ENCODE data around the gene DMAC1.

Gene DMAC1

DNA sequence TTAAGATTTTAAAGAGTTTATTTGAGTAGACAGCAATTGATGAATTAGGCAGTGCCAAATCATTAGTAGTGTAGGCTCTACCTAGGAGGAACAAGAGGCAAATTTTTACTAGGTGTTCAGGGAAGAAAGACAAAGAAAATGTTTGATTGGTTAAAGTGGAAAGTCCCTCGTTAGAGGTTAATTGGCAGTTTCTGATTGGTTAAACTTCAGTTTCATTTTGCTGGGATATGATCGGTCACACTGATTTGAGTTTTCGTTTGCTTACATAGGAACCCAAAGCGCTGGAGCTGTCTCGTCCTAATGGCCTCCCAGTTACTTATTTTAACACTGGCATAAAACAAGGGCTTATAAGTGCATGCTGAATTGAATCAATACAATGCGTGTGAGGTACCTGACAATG is 15.1 kb downstream of the DMAC1 start:
- H3K27me3 ChIP-seq (ENCODE audit: control insufficient read depth, insufficient read depth, low read length), result no peaks in the 10 kb centered on the region
- H3K9ac ChIP-seq (ENCODE audit: low read depth, low read length), result no peak overlapping the region
- peaks cover 19% of the 10 kb centered on the region for H3K36me3 ChIP-seq (ENCODE audit: control insufficient read depth, insufficient read depth, low read length)
- no peak overlapping the region for H3K27ac ChIP-seq (ENCODE audit: low read depth, low read length)
- peaks cover 9% of the 10 kb centered on the region; the same call in 1 of the 2 replicates for H3K4me1 ChIP-seq (ENCODE audit: control insufficient read depth, insufficient read depth, low read length)
- H3K4me3 ChIP-seq (ENCODE audit: low read depth, low read length), result no peak overlapping the region
- H3K9me3 ChIP-seq (ENCODE audit: control insufficient read depth, insufficient read depth, low read length), result no peaks in the 10 kb centered on the region

DNA sequence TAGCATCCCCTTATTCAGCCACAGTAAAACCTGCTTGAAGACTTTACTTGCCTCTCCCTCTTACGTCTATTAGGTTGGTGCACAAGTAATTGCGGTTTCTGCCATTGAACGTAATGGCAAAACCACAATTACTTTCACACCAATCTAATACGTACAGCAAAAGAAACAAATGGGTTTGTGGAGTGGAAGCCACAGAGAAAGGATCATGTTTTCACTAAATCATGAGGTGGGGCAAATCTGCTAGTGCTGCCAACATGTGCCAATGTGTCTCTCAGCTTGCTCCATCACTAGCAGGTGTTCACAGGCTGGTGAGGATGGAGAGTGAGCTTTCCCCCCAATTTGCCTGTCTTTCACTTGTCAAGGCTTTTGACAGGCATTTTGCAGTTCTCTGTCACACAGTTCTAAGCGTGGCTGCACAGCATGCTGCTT is 15.9 kb downstream of the DMAC1 start:
- Histone ChIP-seq H3K4me3 (ENCODE audit: low read depth, low read length) (no peak overlapping the region), H3K9me3 (ENCODE audit: control insufficient read depth, insufficient read depth, low read length) (no peaks in the 10 kb centered on the region), H3K27ac (ENCODE audit: low read depth, low read length) (no peak overlapping the region), H3K36me3 (ENCODE audit: control insufficient read depth, insufficient read depth, low read length) (peaks cover 19% of the 10 kb centered on the region), H3K9ac (ENCODE audit: low read depth, low read length) (no peak overlapping the region), H3K4me1 (ENCODE audit: control insufficient read depth, insufficient read depth, low read length) (peaks cover 9% of the 10 kb centered on the region; the same call in 1 of the 2 replicates), H3K27me3 (ENCODE audit: control insufficient read depth, insufficient read depth, low read length) (no peaks in the 10 kb centered on the region)

DNA sequence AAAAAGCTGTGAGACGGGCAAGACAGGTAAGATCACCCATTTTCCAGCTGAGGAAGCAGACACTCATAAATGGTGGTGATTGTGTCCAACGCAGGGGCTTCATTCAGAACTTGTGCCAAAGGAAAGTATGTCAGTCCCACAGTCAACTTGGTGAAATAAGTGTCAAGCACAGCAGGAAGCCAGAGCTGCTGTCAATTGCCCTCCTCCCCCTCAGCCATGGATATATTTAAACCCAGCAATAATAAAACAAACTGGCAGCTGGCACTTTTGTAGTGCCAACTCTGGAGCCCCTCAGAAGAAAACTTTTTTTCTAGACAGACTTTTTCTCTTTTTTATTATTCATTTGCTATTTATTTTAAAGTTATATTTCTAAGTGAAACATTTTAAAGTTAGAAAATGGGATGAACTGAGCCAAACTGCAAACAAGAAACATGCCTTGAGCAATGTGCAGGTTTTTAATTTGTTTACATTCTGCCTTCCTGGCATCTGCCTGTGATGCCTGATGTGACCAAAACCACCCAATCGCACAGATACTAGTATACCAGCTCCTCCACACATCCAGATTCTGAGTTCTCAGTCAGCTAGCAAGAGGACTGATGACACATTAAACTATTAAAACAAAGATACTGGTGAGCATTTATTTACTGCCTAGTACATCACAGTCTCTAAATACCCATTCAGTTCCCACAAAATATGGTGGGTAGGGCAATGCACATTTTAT is 17.0 kb downstream of the DMAC1 start:
- Histone ChIP-seq H3K9me3 (ENCODE audit: control insufficient read depth, insufficient read depth, low read length) (no peaks in the 10 kb centered on the region), H3K9ac (ENCODE audit: low read depth, low read length) (no peak overlapping the region), H3K27me3 (ENCODE audit: control insufficient read depth, insufficient read depth, low read length) (no peaks in the 10 kb centered on the region), H3K4me3 (ENCODE audit: low read depth, low read length) (no peak overlapping the region), H3K36me3 (ENCODE audit: control insufficient read depth, insufficient read depth, low read length) (peaks cover 16% of the 10 kb centered on the region), H3K4me1 (ENCODE audit: control insufficient read depth, insufficient read depth, low read length) (peaks cover 9% of the 10 kb centered on the region; the same call in 1 of the 2 replicates), H3K27ac (ENCODE audit: low read depth, low read length) (no peak overlapping the region)

DNA sequence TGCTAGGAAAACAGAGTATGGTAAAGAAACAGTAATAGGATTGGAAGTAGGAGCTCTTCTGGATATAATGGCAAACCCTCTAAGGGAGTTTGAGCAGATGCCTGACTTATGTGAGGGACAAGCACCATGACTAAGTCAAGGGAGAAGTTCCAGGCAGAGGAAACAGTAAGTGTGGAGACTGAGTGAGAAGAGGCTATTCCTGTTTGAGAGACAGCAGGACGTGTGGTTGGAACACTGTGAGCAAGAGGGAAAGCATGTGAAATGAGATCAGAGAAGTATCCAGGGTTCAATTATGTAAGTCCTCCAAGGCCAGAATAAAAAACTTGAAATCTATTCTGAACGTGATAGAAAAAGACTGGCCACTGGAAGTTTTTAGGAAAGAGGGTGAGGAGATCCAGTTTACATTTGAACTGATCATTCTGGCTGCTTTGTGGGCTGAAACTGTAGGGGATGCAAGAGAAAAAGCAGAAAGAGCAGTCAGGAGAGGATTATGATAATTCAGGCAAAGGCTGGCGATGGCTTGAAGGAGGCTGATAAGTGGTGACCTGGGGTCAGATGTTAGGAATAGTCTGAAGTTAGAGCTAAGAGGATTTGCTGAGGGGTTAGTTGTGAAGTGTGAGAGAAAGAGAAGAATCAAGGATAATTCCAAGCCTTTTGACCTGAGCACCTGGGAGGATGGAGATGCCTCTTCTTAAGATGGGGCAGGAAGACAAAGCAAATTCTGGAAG is 19.2 kb downstream of the DMAC1 start:
- no peaks in the 10 kb centered on the region for H3K27me3 ChIP-seq (ENCODE audit: control insufficient read depth, insufficient read depth, low read length)
- H3K9ac ChIP-seq (ENCODE audit: low read depth, low read length), result no peak overlapping the region
- no peak overlapping the region for H3K4me3 ChIP-seq (ENCODE audit: low read depth, low read length)
- no peaks in the 10 kb centered on the region for H3K9me3 ChIP-seq (ENCODE audit: control insufficient read depth, insufficient read depth, low read length)
- H3K27ac ChIP-seq (ENCODE audit: low read depth, low read length), result no peak overlapping the region
- peaks cover 9% of the 10 kb centered on the region; the same call in 1 of the 2 replicates for H3K4me1 ChIP-seq (ENCODE audit: control insufficient read depth, insufficient read depth, low read length)
- H3K36me3 ChIP-seq (ENCODE audit: control insufficient read depth, insufficient read depth, low read length), result no peaks in the 10 kb centered on the region

DNA sequence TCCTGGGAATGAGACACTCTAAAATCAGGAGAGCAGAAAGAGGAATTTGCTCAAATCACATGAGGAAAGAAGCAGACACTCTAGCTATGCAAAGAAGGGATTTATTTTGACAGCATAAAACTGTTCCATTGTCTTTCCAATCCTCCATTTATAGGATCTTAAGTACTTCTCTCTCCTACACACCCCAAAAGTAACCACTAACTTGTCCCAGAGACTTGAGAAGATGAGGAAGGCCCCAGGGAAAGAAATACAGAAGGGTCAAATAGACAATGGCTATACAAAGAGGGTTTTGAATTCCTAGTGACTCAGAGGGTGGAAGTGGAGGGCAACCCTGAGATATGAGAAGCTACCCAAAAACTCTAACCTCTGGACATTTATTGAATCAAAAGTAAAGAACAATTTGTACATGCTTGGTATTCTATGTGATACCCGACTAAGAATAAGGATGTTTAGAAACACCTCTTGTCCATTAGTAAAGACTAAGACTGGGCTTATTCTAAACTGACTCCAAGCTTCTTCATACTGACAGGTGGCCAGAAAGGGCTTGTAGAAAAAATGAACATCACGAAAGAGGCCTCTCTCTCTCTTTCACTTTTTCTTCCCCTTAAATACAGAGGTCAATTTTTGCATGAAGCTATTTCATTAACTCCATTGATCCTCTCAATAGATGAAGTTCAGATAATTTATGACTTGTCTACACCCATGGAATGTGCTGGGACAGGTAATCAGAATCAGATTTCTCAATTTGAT is 20.6 kb downstream of the DMAC1 start:
- H3K4me1 ChIP-seq (ENCODE audit: control insufficient read depth, insufficient read depth, low read length), result peaks cover 9% of the 10 kb centered on the region; the same call in 1 of the 2 replicates
- H3K36me3 ChIP-seq (ENCODE audit: control insufficient read depth, insufficient read depth, low read length), result no peaks in the 10 kb centered on the region
- H3K27me3 ChIP-seq (ENCODE audit: control insufficient read depth, insufficient read depth, low read length), result no peaks in the 10 kb centered on the region
- no peaks in the 10 kb centered on the region for H3K9me3 ChIP-seq (ENCODE audit: control insufficient read depth, insufficient read depth, low read length)
- H3K4me3 ChIP-seq (ENCODE audit: low read depth, low read length), result no peak overlapping the region
- H3K27ac ChIP-seq (ENCODE audit: low read depth, low read length), result no peak overlapping the region
- H3K9ac ChIP-seq (ENCODE audit: low read depth, low read length), result no peak overlapping the region

DNA sequence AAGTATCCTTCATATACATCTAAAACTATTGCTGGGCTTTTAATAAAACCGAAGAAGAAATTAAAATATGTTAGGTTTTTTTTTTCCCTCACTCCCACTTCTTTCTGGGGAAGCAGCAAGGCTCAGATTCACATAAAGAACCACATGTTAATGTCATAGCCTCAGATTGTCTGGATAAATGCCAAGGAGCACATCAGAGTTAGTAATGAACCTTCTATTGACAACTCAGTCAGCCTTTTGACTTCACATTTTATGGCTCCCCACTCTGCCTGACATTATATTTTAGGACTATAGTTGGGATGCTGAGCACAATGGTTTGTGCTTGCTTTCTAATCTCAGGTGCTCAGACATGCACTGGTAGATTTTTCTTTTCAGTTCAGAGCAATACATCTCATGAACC is 21.8 kb downstream of the DMAC1 start:
- Histone ChIP-seq H3K9me3 (ENCODE audit: control insufficient read depth, insufficient read depth, low read length) (no peaks in the 10 kb centered on the region), H3K27ac (ENCODE audit: low read depth, low read length) (no peak overlapping the region), H3K4me3 (ENCODE audit: low read depth, low read length) (no peak overlapping the region), H3K36me3 (ENCODE audit: control insufficient read depth, insufficient read depth, low read length) (no peaks in the 10 kb centered on the region), H3K9ac (ENCODE audit: low read depth, low read length) (no peak overlapping the region), H3K27me3 (ENCODE audit: control insufficient read depth, insufficient read depth, low read length) (no peaks in the 10 kb centered on the region), H3K4me1 (ENCODE audit: control insufficient read depth, insufficient read depth, low read length) (peaks cover 9% of the 10 kb centered on the region; the same call in 1 of the 2 replicates)

DNA sequence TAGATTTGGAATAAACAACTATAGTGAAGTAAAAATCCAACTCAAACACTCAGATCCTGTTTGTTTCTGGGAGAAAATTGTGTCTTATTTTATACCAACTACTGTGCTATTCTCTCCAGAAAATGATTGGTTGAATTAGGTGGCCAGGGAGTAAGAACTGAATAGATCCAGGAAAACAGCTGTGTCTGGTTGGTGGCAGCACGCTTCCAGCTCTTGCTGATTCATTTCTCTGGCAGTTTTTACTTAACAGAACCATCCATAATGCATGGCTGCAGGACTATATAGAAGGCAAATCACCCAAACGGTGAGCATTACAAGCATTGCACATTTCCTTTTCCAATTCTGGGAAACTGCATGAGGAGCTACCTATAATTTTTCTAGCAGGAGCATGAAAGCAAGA is 29.5 kb downstream of the DMAC1 start:
- no peak overlapping the region for H3K9ac ChIP-seq (ENCODE audit: low read depth, low read length)
- H3K4me1 ChIP-seq (ENCODE audit: control insufficient read depth, insufficient read depth, low read length), result no peaks in the 10 kb centered on the region
- H3K27me3 ChIP-seq (ENCODE audit: control insufficient read depth, insufficient read depth, low read length), result no peaks in the 10 kb centered on the region
- H3K4me3 ChIP-seq (ENCODE audit: low read depth, low read length), result no peak overlapping the region
- no peaks in the 10 kb centered on the region for H3K36me3 ChIP-seq (ENCODE audit: control insufficient read depth, insufficient read depth, low read length)
- H3K9me3 ChIP-seq (ENCODE audit: control insufficient read depth, insufficient read depth, low read length), result no peaks in the 10 kb centered on the region
- no peak overlapping the region for H3K27ac ChIP-seq (ENCODE audit: low read depth, low read length)

DNA sequence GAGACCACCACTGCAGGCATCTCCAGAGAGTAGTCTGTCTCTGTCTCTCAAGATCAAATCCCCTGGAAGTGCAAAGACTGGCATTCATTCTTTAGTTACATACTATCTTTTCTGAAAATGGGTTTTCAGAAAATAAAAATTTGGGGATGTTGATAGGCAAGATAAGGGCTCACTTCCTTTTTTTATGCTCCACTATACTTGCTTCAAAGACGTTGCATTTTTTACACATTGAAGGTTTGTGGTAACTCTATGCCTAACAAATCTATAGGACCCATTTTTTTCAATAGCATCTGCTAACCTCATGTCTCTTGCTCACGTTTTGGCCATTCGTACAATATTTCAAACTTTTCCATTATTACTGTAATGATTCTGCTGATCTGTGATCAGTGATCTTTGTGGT is 37.0 kb downstream of the DMAC1 start:
- no peaks in the 10 kb centered on the region for H3K27me3 ChIP-seq (ENCODE audit: control insufficient read depth, insufficient read depth, low read length)
- H3K9me3 ChIP-seq (ENCODE audit: control insufficient read depth, insufficient read depth, low read length), result 0 out of 2 replicates have a peak, but pooled peaks cover 5% of the 10 kb centered on the region
- no peak overlapping the region for H3K9ac ChIP-seq (ENCODE audit: low read depth, low read length)
- H3K36me3 ChIP-seq (ENCODE audit: control insufficient read depth, insufficient read depth, low read length), result no peaks in the 10 kb centered on the region
- H3K27ac ChIP-seq (ENCODE audit: low read depth, low read length), result no peak overlapping the region
- no peak overlapping the region for H3K4me3 ChIP-seq (ENCODE audit: low read depth, low read length)
- H3K4me1 ChIP-seq (ENCODE audit: control insufficient read depth, insufficient read depth, low read length), result no peaks in the 10 kb centered on the region

DNA sequence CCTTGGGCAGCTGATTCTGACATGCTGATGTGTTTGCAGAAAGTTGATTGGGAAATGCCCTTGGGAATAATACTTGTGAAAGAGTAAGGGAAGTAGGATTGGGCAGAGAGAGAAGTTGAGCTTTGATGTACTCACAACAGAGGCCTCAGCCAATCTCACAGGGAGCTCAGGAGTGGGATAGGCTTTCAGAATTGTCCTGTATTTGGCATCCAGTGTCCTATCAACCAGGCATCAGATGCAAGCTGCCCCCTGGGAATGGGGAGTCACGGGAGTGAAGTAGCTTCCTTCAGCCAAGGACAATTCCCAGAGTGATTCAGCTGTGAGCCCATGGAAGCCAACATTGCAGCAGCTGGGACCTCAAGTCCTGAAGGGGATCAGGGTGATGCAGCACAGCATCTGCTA is 39.6 kb downstream of the DMAC1 start:
- Histone ChIP-seq H3K27me3 (ENCODE audit: control insufficient read depth, insufficient read depth, low read length) (no peaks in the 10 kb centered on the region), H3K4me1 (ENCODE audit: control insufficient read depth, insufficient read depth, low read length) (no peaks in the 10 kb centered on the region), H3K27ac (ENCODE audit: low read depth, low read length) (no peak overlapping the region), H3K4me3 (ENCODE audit: low read depth, low read length) (no peak overlapping the region), H3K9me3 (ENCODE audit: control insufficient read depth, insufficient read depth, low read length) (0 out of 2 replicates have a peak, but pooled peaks cover 5% of the 10 kb centered on the region), H3K36me3 (ENCODE audit: control insufficient read depth, insufficient read depth, low read length) (no peaks in the 10 kb centered on the region), H3K9ac (ENCODE audit: low read depth, low read length) (no peak overlapping the region)

DNA sequence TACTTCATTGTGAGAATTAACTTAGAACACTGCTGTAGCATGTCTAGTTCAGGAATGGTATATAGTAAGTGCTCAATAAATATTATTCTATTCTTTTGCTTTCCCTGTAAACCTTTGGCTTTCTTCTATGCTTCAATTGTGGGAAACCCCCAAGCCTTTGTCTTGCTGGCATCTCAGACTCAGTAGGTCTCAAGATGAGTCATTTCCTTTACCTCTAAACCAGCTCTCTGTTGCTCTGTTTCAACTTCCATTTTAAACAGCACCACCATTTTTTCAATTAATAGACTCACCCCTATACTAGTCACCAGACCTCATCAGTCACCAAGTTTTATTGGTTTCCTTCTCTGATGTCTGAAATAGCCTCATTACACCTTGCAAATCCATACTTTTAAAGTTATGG is 43.5 kb downstream of the DMAC1 start:
- H3K9me3 ChIP-seq (ENCODE audit: control insufficient read depth, insufficient read depth, low read length), result no peaks in the 10 kb centered on the region
- H3K27ac ChIP-seq (ENCODE audit: low read depth, low read length), result no peak overlapping the region
- H3K36me3 ChIP-seq (ENCODE audit: control insufficient read depth, insufficient read depth, low read length), result no peaks in the 10 kb centered on the region
- H3K4me3 ChIP-seq (ENCODE audit: low read depth, low read length), result no peak overlapping the region
- H3K9ac ChIP-seq (ENCODE audit: low read depth, low read length), result no peak overlapping the region
- no peaks in the 10 kb centered on the region for H3K27me3 ChIP-seq (ENCODE audit: control insufficient read depth, insufficient read depth, low read length)
- H3K4me1 ChIP-seq (ENCODE audit: control insufficient read depth, insufficient read depth, low read length), result peaks cover 6% of the 10 kb centered on the region; the same call in 1 of the 2 replicates
